Measurements from ENCODE around the gene OR8A1.

Gene OR8A1

GRCh38 chr11:124569697-124570096 is at the start of gene OR8A1:
TSS of gene OR8A1 (plus strand) at chr11:124569997. CDS start at chr11:124570120, 123 bp downstream.
- no peak for DNase-seq (ENCODE audit: low read depth)
- no peak for TF ChIP-seq CTCF (IDR thresholded peaks at IDR 0.05; ENCODE audit: insufficient read depth, low read depth, low read length, missing control alignments)

GRCh38 chr11:124520550-124520854 is 49.3 kb upstream of the OR8A1 start:
- no peak overlapping the region for H3K4me3 ChIP-seq (ENCODE audit: low read depth, low read length)
- TF ChIP-seq CTCF (IDR thresholded peaks at IDR 0.05; ENCODE audit: insufficient read depth, low read depth, low read length, missing control alignments), result no peak
- no peak for DNase-seq (ENCODE audit: low read depth)

More at GRCh38 chr11:124569697-124570096, at the start of gene OR8A1:
- H3K4me3 ChIP-seq (ENCODE audit: low read depth, low read length), result no peak within 1 kb of the TSS

- no peak for DNase-seq (ENCODE audit: low read depth)
- no peak for TF ChIP-seq CTCF (IDR thresholded peaks at IDR 0.05; ENCODE audit: insufficient read depth, low read depth, low read length, missing control alignments)
- no peak overlapping the region for H3K4me3 ChIP-seq (ENCODE audit: low read depth, low read length)
Measured at GRCh38 chr11:124533626-124534025, 36.2 kb upstream of the OR8A1 start.

- TF ChIP-seq CTCF (IDR thresholded peaks at IDR 0.05; ENCODE audit: insufficient read depth, low read depth, low read length, missing control alignments), result no peak
- no peak overlapping the region for H3K4me3 ChIP-seq (ENCODE audit: low read depth, low read length)
- no peak for DNase-seq (ENCODE audit: low read depth)
Measured at GRCh38 chr11:124534051-124534450, 35.7 kb upstream of the OR8A1 start.

- no peak overlapping the region for H3K4me3 ChIP-seq (ENCODE audit: low read depth, low read length)
- no peak for DNase-seq (ENCODE audit: low read depth)
- TF ChIP-seq CTCF (IDR thresholded peaks at IDR 0.05; ENCODE audit: insufficient read depth, low read depth, low read length, missing control alignments), result no peak
Measured at GRCh38 chr11:124535552-124536232, 34.1 kb upstream of the OR8A1 start.

- no peak for DNase-seq (ENCODE audit: low read depth)
- no peak for TF ChIP-seq CTCF (IDR thresholded peaks at IDR 0.05; ENCODE audit: insufficient read depth, low read depth, low read length, missing control alignments)
- H3K4me3 ChIP-seq (ENCODE audit: low read depth, low read length), result no peak overlapping the region
Measured at GRCh38 chr11:124536520-124536919, 33.3 kb upstream of the OR8A1 start.

- TF ChIP-seq CTCF (IDR thresholded peaks at IDR 0.05; ENCODE audit: insufficient read depth, low read depth, low read length, missing control alignments), result no peak
- DNase-seq (ENCODE audit: low read depth), result no peak
- H3K4me3 ChIP-seq (ENCODE audit: low read depth, low read length), result no peak overlapping the region
Measured at GRCh38 chr11:124538019-124538418, 31.8 kb upstream of the OR8A1 start.
